Naive thymus-derived CD4-positive, alpha-beta T cell (primary cell): ENCODE data around the gene SLCO4A1. TPM values are rescaled to one million over a fixed set of nuclear protein-coding genes. Genes with fewer than 3 reads are reported as not detected.
A peak's percentile ranks its signal among the peaks of the same experiment; 100 is the strongest.

Source experiments
- ATAC-seq: fragments of 150-1000 bp; cut with Tn5 transposase; 2 replicates; pipeline ENCODE4 v1.10.0; 2021; ENCODE audit warnings: mild to moderate bottlenecking, moderate library complexity
- CTCF ChIA-PET: fragments of 350-600 bp; sonication (Branson Sonifier 250); formaldehyde crosslinking; loops from one replicate; lab custom pipeline; 2021; ENCODE audit warnings: antibody characterized with exemption; lab: Charles Lee
- POLR2A ChIA-PET: fragments of 350-600 bp; sonication (Branson Sonifier 250); formaldehyde crosslinking; loops from one replicate; lab custom pipeline; 2021; ENCODE audit warnings: antibody characterized with exemption, inconsistent platforms; lab: Charles Lee
- DNase-seq, 9 donors: peaks; one replicate each; pipeline versions ENCODE4 v3.0.0 to v3.0.0-alpha.2; 2020 to 2022; ENCODE audit warnings: mixed read lengths in 1 of 9
- H3K27ac ChIP-seq: one replicate; pipeline ENCODE4 v1.7.0; 2013; ENCODE audit warnings: mild to moderate bottlenecking, low read depth, low read length, moderate library complexity
- H3K27me3 ChIP-seq, 2 donors: one replicate each; pipeline ENCODE4 v1.7.0; 2013; ENCODE audit warnings: low read length in 2 of 2, mild to moderate bottlenecking in 2 of 2, moderate library complexity in 2 of 2; ENCODE audit not compliant: control insufficient read depth in 2 of 2, insufficient read depth in 2 of 2
- H3K36me3 ChIP-seq, 3 experiments: 1 replicate in 2 of 3; 2 replicates in 1 of 3; pipeline ENCODE4 v1.7.0; 2013; ENCODE audit warnings: low read length in 3 of 3, mild to moderate bottlenecking in 3 of 3, moderate library complexity in 1 of 3; ENCODE audit not compliant: insufficient read depth in 3 of 3, control insufficient read depth in 2 of 3
- H3K4me1 ChIP-seq, 2 donors: one replicate each; pipeline ENCODE4 v1.7.0; 2013; ENCODE audit warnings: low read length in 2 of 2, mild to moderate bottlenecking in 2 of 2, moderate library complexity in 1 of 2; ENCODE audit not compliant: control insufficient read depth in 2 of 2, insufficient read depth in 2 of 2
- H3K4me3 ChIP-seq: 2 replicates; pipeline ENCODE4 v1.7.0; 2013; ENCODE audit warnings: mild to moderate bottlenecking, low read length
- H3K9me3 ChIP-seq, 3 experiments: 1 replicate in 2 of 3; 2 replicates in 1 of 3; pipeline ENCODE4 v1.7.0; 2013; ENCODE audit warnings: low read length in 3 of 3; ENCODE audit not compliant: control insufficient read depth in 2 of 3
- H3K27ac Mint-ChIP-seq, 9 donors: one replicate each; pipeline ENCODE4 v1.8.0; 2020 to 2022; ENCODE audit warnings: mixed read lengths in 9 of 9, mild to moderate bottlenecking in 8 of 9, moderate library complexity in 5 of 9, inconsistent platforms in 2 of 9
- H3K27me3 Mint-ChIP-seq, 5 donors: one replicate each; pipeline ENCODE4 v1.8.0; 2021 to 2022; ENCODE audit warnings: mixed read lengths in 5 of 5, mild to moderate bottlenecking in 1 of 5
- H3K36me3 Mint-ChIP-seq, 5 donors: one replicate each; pipeline ENCODE4 v1.8.0; 2020 to 2022; ENCODE audit warnings: mixed read lengths in 5 of 5, mild to moderate bottlenecking in 3 of 5, inconsistent platforms in 1 of 5
- H3K4me1 Mint-ChIP-seq, 7 donors: one replicate each; pipeline ENCODE4 v1.8.0; 2020 to 2022; ENCODE audit warnings: mixed read lengths in 7 of 7, mild to moderate bottlenecking in 3 of 7, inconsistent platforms in 1 of 7
- H3K4me3 Mint-ChIP-seq, 10 donors: one replicate each; pipeline ENCODE4 v1.8.0; 2020 to 2022; ENCODE audit warnings: mild to moderate bottlenecking in 10 of 10, mixed read lengths in 10 of 10, moderate library complexity in 6 of 10, inconsistent platforms in 2 of 10
- H3K9me3 Mint-ChIP-seq, 11 donors: one replicate each; pipeline ENCODE4 v1.8.0; 2020 to 2022; ENCODE audit warnings: mixed read lengths in 11 of 11, mild to moderate bottlenecking in 4 of 11, inconsistent platforms in 1 of 11, moderate library complexity in 1 of 11
- intact Hi-C, 2 donors: fragments of 100-400 bp; cut with micrococcal nuclease; formaldehyde crosslinking; loops; one replicate each; pipeline ENCODE4 v1.15.1; 2023
- polyA plus RNA-seq, 2 donors: library from polyadenylated mRNA; unstranded; fragments of 300-500 nt; fragmentation: Illumina TruSeq; gene quantifications; one replicate each; pipeline ENCODE4 v1.2.3, GENCODE V29; 2021
- total RNA-seq, 6 experiments: library from RNA in 5 of 6; stranded (reverse) in 5 of 6; gene quantifications; 1 replicate in 5 of 6; 2 replicates in 1 of 6; pipeline ENCODE4 v1.2.3 and lab custom pipeline; 2021 to 2026

Gene SLCO4A1
- total and polyA plus RNA-seq, 7 experiments from 2014 or later = 0.36 to 45.5 (median 0.92) TPM

DNA sequence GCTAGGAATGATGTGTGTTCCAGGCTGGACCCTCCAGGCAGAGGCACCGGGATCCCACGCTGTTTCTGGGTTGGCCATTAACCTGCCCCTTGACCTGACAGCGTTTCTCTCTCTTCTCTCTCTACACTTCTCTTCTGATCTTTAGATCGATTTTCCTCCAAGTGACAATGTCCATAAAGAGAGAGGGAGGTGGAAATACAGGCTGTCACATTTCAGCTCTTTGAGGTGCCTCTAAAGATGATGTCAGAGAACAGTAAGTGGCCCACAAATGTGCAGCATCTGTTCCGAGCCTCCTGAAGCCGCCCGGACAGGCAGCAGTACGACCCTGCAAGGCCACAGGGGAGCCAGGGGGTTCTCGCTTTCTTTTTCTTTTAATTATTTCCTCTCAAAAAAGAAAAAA is 2.5 kb upstream of the SLCO4A1 start:
- H3K27me3 ChIP-seq = no peaks in the 10 kb centered on the region
- Mint-ChIP-seq H3K4me3 (no peak overlapping the region), H3K27me3 (peaks cover 4 to 21% (median 6%) of the 10 kb centered on the region in 5 donors), H3K4me1 (peaks cover 4 to 31% (median 9%) of the 10 kb centered on the region in 7 donors), H3K27ac (no peak overlapping the region), H3K9me3 (peaks cover 0 to 2% (median 0%) of the 10 kb centered on the region in 11 donors), H3K36me3 (no peaks in the 10 kb centered on the region)
- ChIA-PET POLR2A (interaction anchor here (1.1 kb wide), 1 partner anchor 12 kb away, joined by 4 read pairs; no protein-coding TSS in a partner anchor), CTCF (interaction anchor here (1.3 kb wide), 1 partner anchor 140 kb away, joined by 3 read pairs; no protein-coding TSS in a partner anchor)
- intact Hi-C loops = loop anchor here in 1 of 2 donors (5.0 kb wide), 2 partner anchors 168 to 402 kb away; partner anchors contain the start of gene OSBPL2
- H3K36me3 ChIP-seq = no peaks in the 10 kb centered on the region
- no peak overlapping the region for H3K27ac ChIP-seq
- H3K4me3 ChIP-seq = no peak overlapping the region
- no peak for DNase-seq
- H3K4me1 ChIP-seq = peaks cover 11 to 14% of the 10 kb centered on the region in 2 donors
- ATAC-seq = no peak
- no peaks in the 10 kb centered on the region for H3K9me3 ChIP-seq

DNA sequence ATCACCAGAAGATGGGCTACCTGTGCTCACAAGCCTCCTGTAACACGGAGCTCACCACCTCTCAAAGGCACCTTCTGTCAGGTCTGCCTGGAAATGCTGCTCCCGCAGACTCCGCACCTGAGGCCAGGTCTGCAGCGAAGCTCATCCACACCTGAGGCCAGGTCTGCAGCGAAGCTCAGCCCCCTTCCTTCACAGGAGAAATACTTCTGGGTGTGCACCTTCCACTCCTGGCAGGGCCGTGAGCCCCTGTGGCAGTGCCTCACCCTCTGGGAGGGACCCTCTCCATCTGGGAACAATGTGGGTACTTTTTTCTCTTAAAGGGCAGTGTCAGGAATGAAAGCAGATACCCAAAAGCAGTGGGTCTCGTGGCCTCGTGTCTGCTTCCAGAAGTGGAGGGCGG is 1.4 kb upstream of the SLCO4A1 start:
- peaks cover 0 to 2% (median 0%) of the 10 kb centered on the region in 11 donors for H3K9me3 Mint-ChIP-seq
- H3K4me1 ChIP-seq = peaks cover 11 to 14% of the 10 kb centered on the region in 2 donors
- intact Hi-C loops = loop anchor here in 1 of 2 donors (5.0 kb wide), 2 partner anchors 166 to 404 kb away; partner anchors contain the start of gene OSBPL2
- H3K36me3 ChIP-seq = no peaks in the 10 kb centered on the region
- H3K9me3 ChIP-seq = no peaks in the 10 kb centered on the region
- H3K36me3 Mint-ChIP-seq = no peaks in the 10 kb centered on the region
- peak overlapping the region in 2 of 10 donors; percentile 2 to 4 for H3K4me3 Mint-ChIP-seq
- H3K27ac Mint-ChIP-seq = no peak overlapping the region
- peaks cover 4 to 34% (median 8%) of the 10 kb centered on the region in 7 donors for H3K4me1 Mint-ChIP-seq
- no peaks in the 10 kb centered on the region for H3K27me3 ChIP-seq
- POLR2A ChIA-PET = interaction anchor here (1.7 kb wide), 1 partner anchor 14 kb away, joined by 4 read pairs; no protein-coding TSS in a partner anchor
- no peak overlapping the region for H3K27ac ChIP-seq
- no peak for DNase-seq
- peaks cover 0 to 16% (median 0%) of the 10 kb centered on the region in 5 donors for H3K27me3 Mint-ChIP-seq
- CTCF ChIA-PET = no interaction called here
- no peak for ATAC-seq
- H3K4me3 ChIP-seq = no peak overlapping the region

DNA sequence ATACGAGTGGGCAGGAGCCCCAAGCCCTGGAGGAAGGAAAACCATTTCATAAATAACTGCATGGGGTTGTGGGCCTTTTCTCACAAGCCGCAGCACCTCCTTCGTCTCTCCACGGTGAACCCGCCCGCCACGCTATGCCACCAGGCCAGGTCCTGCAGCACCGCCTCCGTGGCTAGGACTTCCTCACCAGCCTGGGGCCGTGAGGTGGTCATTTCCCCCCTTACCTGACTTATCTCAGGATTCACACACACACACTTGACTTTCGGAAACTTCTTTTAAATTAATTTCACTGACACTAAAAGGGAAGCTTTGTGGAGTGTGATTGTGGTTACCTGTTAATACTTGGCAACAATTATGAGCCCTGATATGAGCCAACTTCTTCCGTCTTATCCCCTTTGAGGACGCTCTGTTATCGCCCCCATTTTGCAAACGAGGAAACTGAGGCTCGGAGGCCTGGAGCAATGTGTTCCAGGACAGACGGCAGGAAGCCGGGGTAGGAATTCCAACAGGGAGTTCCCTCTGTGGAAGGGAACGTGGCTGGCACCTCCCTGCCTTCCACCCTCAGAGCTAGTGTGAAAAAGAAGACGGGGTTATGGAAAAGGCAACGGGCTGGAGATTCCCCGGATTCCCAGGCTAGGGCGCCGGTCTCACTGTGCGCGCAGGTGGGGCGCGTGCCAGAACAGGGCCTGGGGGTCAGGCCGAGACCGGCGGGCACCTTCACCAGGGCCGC is 817 bp upstream of the SLCO4A1 start:
- POLR2A ChIA-PET = interaction anchor here (0.6 to 2.3 kb wide), 4 partner anchors 11 to 502 kb away, joined by 3 to 19 read pairs (median 4); no protein-coding TSS in a partner anchor
- CTCF ChIA-PET = interaction anchor here (1.6 kb wide), 1 partner anchor 13 kb away, joined by 3 read pairs; no protein-coding TSS in a partner anchor
- H3K27me3 Mint-ChIP-seq = peaks cover 0 to 11% (median 0%) of the 10 kb centered on the region in 5 donors
- intact Hi-C loops = loop anchor here (1.0 to 5.0 kb wide), 9 partner anchors 10 to 404 kb away; partner anchors contain the start of genes ADRM1 (in 1 of the 2) and OSBPL2 (in 1 of the 2)
- no peaks in the 10 kb centered on the region for H3K36me3 Mint-ChIP-seq
- peak overlapping the region; percentile 53 to 85 (median 76) for H3K4me3 Mint-ChIP-seq
- Histone ChIP-seq H3K27me3 (no peaks in the 10 kb centered on the region), H3K9me3 (no peaks in the 10 kb centered on the region), H3K36me3 (no peaks in the 10 kb centered on the region), H3K4me1 (peaks cover 11 to 14% of the 10 kb centered on the region in 2 donors), H3K4me3 (peak overlapping the region; percentile 55), H3K27ac (no peak overlapping the region)
- H3K9me3 Mint-ChIP-seq = no peaks in the 10 kb centered on the region
- H3K27ac Mint-ChIP-seq = peak overlapping the region in 5 of 9 donors; percentile 10 to 68 (median 53)
- ATAC-seq = no peak
- no peak for DNase-seq
- H3K4me1 Mint-ChIP-seq = peaks cover 0 to 32% (median 5%) of the 10 kb centered on the region in 7 donors

DNA sequence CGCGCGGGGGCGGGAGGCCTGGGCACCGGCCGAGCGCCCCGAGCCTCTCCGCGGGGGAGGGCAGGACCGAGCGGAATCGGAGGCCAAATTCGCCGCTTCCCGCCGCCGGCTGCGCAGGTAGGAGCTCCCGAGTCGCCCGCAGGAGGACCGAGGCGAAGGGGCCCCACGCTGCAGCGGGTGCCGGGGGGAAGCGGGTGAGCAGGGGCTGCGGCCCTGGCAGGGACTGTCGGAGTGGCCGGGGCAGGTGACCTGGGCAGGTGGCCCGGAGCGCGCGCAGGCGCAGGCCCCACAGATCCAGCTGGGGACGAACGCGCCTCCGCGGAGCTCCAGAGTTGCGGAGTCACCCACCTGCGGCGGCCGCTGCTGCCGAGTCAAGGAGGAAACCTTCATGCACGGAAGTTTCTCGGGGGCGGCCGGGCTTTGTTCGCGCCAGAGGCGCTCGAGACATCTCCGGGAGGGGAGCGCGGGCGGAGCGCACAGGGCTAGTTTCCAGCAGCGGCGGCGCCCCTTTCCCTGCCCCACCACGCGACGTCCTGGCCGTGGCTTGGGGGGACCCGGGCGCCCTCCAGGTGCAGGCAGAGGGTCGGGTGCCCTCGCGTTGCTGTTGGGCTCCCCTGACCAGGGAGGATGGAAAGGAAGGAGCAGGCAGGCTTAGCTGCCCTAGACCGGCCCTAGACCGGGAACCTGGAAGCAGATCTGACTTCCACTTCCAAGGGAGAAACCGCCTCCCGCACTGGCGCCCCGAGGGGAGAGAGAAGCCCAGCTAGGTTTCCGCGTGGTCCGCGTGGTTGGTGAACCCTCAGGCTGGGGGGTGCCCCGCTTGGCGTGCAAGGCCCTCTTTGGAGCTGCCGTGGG is 590 bp downstream of the SLCO4A1 start:
- peak overlapping the region in 1 of 9 donors; percentile 49 for H3K27ac Mint-ChIP-seq
- intact Hi-C loops = loop anchor here (1.0 to 5.0 kb wide), 9 partner anchors 8 to 406 kb away; partner anchors contain the start of genes ADRM1 (in 1 of the 2) and OSBPL2 (in 1 of the 2)

DNA sequence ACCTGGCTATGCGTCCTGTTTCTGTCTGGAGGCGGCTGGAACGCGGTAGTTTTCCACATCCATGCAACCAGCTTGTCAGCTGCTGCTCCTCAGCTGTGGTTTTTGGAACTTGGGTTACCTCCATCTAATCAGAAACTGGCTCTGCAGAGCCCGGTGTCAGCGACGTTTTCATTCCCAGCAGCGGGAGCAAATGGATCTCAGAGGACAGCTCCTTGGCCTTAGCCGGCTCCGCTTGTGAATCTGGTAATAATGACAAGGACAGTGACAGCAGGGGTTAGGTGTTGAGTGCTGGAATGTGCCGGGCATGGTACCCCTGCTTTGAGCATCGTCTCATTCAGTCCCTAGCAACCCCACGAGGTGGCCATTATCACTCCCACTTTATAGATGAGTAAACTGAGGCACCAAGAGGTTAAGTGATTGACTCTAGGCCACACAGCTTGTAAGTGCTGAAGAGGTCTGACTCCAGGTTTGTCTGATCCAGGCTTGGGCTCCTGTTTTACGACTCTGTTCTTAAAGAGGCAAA is 1.3 kb downstream of the SLCO4A1 start:
- ATAC-seq (no peak), DNase-seq (no peak)
- POLR2A ChIA-PET = interaction anchor here (1.1 to 2.4 kb wide), 4 partner anchors 9 to 152 kb away, joined by 3 to 19 read pairs (median 10); partner anchors contain the start of gene MRGBP
- peaks cover 11 to 14% of the 10 kb centered on the region in 2 donors for H3K4me1 ChIP-seq
- peak overlapping the region; percentile 57 for H3K4me3 ChIP-seq
- intact Hi-C loops = loop anchor here (2.0 to 5.0 kb wide), 4 partner anchors 19 to 406 kb away; partner anchors contain the start of gene OSBPL2 (in 1 of the 2)
- Mint-ChIP-seq H3K27me3 (peaks cover 0 to 9% (median 0%) of the 10 kb centered on the region in 5 donors), H3K4me3 (peak overlapping the region in 8 of 10 donors; percentile 9 to 85 (median 62)), H3K4me1 (peaks cover 0 to 33% (median 5%) of the 10 kb centered on the region in 7 donors), H3K36me3 (peaks cover 0 to 2% (median 0%) of the 10 kb centered on the region in 5 donors), H3K9me3 (no peaks in the 10 kb centered on the region), H3K27ac (peak overlapping the region in 1 of 9 donors; percentile 49)
- H3K27ac ChIP-seq = no peak overlapping the region
- no peaks in the 10 kb centered on the region for H3K27me3 ChIP-seq
- CTCF ChIA-PET = interaction anchor here (1.1 kb wide), 1 partner anchor 9 kb away, joined by 3 read pairs; no protein-coding TSS in a partner anchor
- H3K36me3 ChIP-seq = no peaks in the 10 kb centered on the region
- H3K9me3 ChIP-seq = no peaks in the 10 kb centered on the region

More for the DNA sequence above, 590 bp downstream of the SLCO4A1 start:
- H3K36me3 ChIP-seq = no peaks in the 10 kb centered on the region
- H3K27me3 ChIP-seq = no peaks in the 10 kb centered on the region
- Mint-ChIP-seq H3K36me3 (peaks cover 0 to 2% (median 0%) of the 10 kb centered on the region in 5 donors), H3K27me3 (peaks cover 0 to 9% (median 0%) of the 10 kb centered on the region in 5 donors), H3K4me1 (peaks cover 0 to 33% (median 5%) of the 10 kb centered on the region in 7 donors), H3K9me3 (no peaks in the 10 kb centered on the region), H3K4me3 (peak overlapping the region; percentile 25 to 85 (median 64))
- peak overlapping the region; percentile 57 for H3K4me3 ChIP-seq
- H3K9me3 ChIP-seq = no peaks in the 10 kb centered on the region
- DNase-seq (peak; percentile 38 to 70 (median 56)), ATAC-seq (peak; percentile 51)
- H3K4me1 ChIP-seq = peaks cover 11 to 14% of the 10 kb centered on the region in 2 donors
- POLR2A ChIA-PET = interaction anchor here (1.1 to 2.4 kb wide), 5 partner anchors 9 to 153 kb away, joined by 3 to 19 read pairs (median 9); partner anchors contain the start of gene MRGBP
- H3K27ac ChIP-seq = peak overlapping the region; percentile 56
- CTCF ChIA-PET = interaction anchor here (1.1 to 1.6 kb wide), 2 partner anchors 10 to 12 kb away, joined by 3 read pairs; no protein-coding TSS in a partner anchor
